GM21717 (cell line): Measurements from ENCODE around the gene ATXN1.
"Not testable (repeated sequence)": the region's sequence is repeated elsewhere in the genome, so short reads cannot be mapped to it uniquely, and the experiment has no call there.

ENCODE experiments used
- ATAC-seq: cut with Tn5 transposase; IDR thresholded peaks from one replicate; pipeline ENCODE4 v1.9.1; 2021; ENCODE audit warnings: mild to moderate bottlenecking, moderate library complexity; ENCODE audit not compliant: unreplicated experiment

The ATXN1 gene

GRCh38 chr6:16760516-16761470 lies at the start of gene ATXN1:
TSS of gene ATXN1 (minus strand) at chr6:16761460.
- peak; percentile 5 for ATAC-seq

DNA sequence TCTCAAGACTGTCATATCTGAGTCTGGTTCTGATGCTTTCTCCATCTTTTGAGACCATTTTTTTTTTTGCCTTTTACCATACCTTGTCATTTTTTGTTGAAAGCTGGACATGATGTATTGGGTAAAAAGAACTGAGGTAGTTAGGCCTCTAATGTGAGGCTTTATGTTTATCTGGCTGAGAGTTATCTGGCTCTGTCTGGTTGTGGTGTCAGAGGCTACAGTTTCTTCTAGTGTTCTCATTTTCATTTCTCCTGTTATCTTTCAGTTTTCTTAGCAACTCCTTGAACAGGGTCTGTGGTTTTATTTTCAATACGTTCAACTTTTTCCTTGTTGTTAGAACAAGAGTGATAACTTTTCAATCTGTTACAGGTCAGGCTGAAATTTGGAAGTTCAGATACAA lies 49.2 kb upstream of the ATXN1 start:
- no peak for ATAC-seq

GRCh38 chr6:16809753-16810358 lies 48.6 kb upstream of the ATXN1 start:
- no peak for ATAC-seq

DNA sequence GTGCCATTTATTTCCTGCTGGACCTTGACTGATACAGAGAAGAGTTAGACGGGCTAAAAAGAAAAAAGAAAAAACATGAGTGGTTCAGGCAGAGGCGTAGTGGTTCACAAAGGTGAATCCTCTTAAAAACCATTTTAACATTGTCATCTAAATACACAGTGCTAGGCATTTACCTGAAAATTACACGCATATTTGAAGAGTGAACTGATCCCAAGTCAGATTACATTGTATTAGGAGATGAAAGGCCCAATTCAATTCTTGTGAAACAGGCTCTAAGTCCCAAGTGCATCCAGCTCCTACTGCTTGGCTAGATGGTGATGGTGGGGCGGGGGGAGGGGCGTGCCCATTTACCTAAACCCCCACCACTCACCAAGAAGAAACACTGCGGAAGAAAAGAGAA lies 46.7 kb upstream of the ATXN1 start:
- no peak for ATAC-seq

DNA sequence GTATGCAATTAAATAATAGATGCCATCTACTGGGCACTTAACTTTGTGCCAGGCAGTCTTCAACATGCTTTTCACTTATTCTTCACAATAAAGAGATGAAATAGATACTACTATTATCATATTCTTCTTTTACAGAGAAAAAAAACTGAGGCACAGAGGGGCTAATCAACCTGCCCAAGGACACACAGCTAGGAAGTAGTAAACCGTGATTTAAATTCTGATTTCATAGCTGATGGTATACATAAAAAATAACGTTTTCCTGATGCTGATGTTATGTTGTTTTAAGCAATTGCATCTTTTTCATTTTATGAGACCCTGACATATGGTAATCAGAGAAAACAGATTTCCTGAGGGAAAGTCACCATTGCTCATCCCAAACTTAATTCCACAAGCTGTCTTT lies 45.1 kb upstream of the ATXN1 start:
- ATAC-seq, result no peak

DNA sequence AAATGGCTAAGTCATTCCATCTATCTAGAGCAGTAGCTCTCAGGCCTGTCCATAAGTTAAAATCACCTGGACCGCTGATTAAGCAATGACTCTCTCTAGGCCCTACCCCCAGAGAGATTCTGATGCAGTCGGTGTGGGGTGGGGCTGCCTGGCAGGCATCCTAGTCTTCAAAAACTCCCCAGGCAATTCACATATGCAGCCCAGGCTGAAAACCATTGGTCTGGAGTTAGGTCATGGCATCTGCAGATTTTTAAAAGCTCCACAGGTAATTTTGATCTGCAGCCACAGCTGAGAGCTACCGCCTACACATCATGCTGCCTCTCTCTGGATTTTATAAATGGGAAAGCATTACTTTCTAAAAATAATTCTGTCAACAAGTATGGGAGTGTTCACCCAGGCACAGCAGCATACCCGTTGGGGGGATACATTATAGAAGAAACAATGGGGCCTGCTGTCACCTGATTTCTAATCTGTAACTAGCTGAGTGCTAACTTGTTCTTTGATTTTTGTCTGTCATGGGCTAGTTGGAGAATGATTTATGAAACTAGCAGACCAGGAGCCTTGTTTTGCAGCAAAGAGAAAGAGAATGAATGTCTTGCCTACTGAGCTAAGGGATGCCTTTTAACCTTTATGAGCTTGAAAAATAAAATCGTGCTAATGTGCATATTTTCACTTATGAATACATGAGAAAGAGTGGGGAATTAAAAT lies 44.1 kb upstream of the ATXN1 start:
- no peak for ATAC-seq

GRCh38 chr6:16804546-16805242 lies 43.4 kb upstream of the ATXN1 start:
- ATAC-seq, result no peak

GRCh38 chr6:16803294-16804200 lies 42.3 kb upstream of the ATXN1 start:
- ATAC-seq, result no peak

- ATAC-seq, result no peak
Observed at GRCh38 chr6:16802071-16802470, 40.8 kb upstream of the ATXN1 start.

DNA sequence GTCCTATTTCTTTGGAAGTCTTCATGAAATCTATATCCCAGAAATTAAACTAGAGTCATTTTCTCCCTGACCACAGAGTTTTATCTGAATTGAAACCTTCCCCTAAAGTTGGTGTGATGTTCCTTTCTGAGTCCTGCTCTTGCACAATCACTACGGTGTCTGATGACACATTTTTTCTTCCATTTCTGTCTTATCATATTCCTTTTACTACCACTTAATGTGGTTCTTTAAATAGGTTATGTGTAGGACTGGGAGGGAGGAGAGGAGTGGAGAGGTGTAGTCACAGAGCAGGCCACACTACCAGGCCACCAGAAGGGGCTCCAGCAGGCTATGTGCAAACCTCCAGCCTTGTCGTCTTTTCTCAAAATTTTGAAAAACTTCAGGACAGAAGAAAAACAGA lies 39.7 kb upstream of the ATXN1 start:
- no peak for ATAC-seq

DNA sequence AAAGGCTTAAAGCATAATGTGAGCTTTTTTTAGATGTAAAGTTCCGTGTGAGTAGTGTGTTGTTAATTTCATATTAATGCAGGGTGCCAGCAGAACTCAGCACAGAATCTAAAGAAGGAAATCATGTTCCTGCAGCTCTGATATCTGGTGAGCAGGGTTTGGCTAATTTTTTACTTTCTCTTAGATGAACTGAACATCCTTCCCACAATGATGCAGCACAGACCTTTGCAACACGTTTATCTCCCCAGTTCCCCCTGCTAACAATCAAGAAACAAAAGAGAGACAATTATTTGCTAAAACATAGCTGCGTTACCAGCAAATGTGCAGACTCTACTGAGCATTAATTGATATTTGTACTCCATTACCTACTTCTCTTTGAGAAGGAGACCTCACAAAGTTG lies 39.1 kb upstream of the ATXN1 start:
- no peak for ATAC-seq

DNA sequence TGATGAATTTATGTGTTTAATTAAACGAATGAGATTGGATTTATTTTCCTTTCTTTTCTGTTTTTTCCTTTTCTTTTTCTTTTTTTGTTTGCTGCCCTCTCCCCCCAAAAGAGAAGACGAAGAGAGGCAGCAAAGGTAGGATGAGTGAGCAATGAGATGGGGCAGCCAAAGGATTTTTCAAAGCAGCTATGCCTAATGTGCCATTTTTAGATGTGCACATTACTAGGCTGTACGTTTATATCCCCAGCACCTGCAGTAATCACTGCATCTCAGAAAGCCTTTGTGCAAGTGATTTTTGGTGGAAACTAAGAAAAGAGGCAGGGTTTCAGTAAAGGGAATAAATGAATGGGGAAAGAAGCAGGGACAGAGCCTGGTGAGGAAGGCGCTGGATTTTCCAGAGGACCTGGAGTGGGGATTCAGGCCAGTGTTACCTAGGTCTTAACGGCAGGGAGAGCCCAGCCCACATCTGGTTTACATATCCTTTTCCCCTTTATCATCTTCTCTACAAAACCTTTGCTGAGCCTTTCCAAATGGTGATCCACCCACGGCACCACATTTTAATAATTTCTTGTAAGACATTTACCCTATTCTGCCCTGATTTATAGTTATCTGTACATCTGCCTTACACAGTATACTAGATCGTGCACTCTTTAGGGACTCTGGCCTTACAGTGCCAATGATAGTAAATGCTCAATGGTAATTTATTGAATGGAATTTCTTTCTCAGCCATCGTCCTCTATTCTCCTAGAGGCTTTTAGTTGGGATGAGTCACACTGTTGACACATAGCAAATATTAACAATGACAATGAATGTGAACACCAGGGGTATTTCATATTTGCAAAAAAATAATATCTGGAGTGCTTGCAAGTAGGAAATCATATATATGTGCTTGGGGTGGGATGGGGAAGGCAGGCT lies 38.3 kb upstream of the ATXN1 start:
- no peak for ATAC-seq

DNA sequence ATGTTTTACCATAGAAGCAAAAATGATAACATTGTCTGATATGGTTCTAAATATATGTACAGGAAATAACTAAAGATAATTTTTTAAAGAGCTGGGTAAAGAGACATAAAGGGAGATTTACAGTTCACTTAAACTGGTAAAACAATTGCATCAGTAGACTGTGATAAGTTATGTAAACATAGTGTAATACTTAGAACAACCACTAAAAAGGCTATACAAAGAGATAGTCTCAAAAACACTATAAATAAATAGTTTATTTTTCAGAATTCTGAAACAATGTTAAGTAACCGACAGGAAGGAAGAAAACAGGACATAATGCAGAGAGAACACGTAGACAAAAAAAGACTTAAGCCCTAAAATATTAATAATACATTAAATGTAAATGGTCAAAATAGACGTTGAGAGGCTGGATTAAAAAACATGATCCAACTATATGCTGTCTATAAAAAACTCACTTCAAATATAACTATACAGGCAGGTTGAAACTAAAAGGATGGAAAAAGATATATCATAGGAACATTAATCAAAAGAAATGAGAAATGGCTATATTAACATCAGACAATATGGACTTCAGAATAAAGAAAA lies 32.7 kb upstream of the ATXN1 start:
- no peak for ATAC-seq

GRCh38 chr6:16789329-16790038 lies 28.2 kb upstream of the ATXN1 start:
- ATAC-seq, result no peak

DNA sequence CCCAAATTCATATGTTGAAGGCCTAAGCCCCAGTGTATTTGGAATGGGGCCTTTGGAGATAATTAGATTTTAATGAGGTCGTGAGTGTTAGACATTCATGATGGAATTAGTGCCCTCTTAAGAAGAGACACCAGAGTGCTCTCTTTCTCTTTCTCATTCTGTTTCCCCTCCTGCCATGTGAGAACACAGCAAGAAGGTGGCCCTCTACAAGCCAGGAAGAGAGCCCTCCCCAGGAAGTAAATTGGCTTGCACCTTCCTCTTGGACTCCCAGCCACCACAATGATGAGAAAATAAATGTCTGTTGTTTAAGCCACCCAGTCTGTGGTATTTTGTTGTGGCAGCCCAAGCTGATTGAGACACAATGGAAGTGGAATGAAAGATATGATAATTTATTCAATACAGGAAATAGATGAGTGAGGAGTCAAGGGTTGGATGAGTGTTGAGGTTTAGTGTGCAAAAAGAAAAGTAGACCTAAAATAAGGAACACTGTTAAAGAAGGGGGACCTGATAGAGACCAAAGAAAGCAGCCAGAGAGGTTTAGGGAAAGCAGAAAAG lies 25.9 kb upstream of the ATXN1 start:
- ATAC-seq, result no peak

GRCh38 chr6:16785496-16785895 lies 24.2 kb upstream of the ATXN1 start:
- ATAC-seq, result no peak

DNA sequence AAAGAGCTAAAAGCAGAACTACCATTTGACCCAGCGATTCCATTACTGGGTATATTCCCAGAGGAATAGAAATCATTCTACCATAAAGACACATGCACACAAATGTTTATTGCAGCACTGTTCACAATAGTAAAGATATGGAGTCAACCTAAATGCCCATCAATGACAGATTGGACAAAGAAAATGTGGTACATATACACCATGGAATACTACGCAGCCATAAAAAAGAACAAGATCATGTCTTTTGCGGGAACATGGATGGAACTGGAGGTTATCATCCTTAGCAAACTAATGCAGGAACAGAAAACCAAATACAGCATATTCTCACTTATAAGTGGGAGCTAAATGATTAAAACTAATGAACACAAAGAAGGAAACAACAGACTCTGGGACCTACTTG lies 23.7 kb upstream of the ATXN1 start:
- ATAC-seq, result not testable (repeated sequence)
